Pancreas (tissue), 10 donors: ENCODE data around the gene SKIDA1. TPM values are rescaled to one million over a fixed set of nuclear protein-coding genes. Genes with fewer than 3 reads are reported as not detected.
A peak's percentile ranks its signal among the peaks of the same experiment; 100 is the strongest.

Source experiments
- ATAC-seq, 4 donors: fragments of 200-7000 bp; cut with Tn5 transposase; one replicate each; pipeline versions ENCODE4 v1.8.0 to v1.9.1; 2020; ENCODE audit warnings: mild to moderate bottlenecking in 4 of 4, moderate library complexity in 4 of 4
- DNase-seq, 6 donors: peaks; one replicate each; pipeline ENCODE4 v3.0.0-alpha.2; 2020
- FAIRE-seq: peaks from 2 replicates; lab custom pipeline; 2012; peaks lifted over from hg19 to GRCh38; lab: Jason Lieb, UNC
- H3K27ac ChIP-seq, 4 donors: fragments of 200-600 bp; sonication (generic); 1 replicate in 3 of 4; 2 replicates in 1 of 4; pipeline versions ENCODE4 v1.5.0 to v1.8.0; 2020
- H3K27me3 ChIP-seq, 4 donors: fragments of 200-600 bp; one replicate each; pipeline ENCODE4 v1.8.0; 2021
- H3K36me3 ChIP-seq, 3 donors: fragments of 200-600 bp; sonication (generic) in 1 of 3; one replicate each; pipeline versions ENCODE4 v1.5.0 to v1.8.0; 2020 to 2021
- H3K4me1 ChIP-seq, 3 donors: fragments of 200-600 bp; one replicate each; pipeline ENCODE4 v1.8.0; 2021
- H3K4me3 ChIP-seq, 4 donors: fragments of 200-600 bp; sonication (generic) in 2 of 4; one replicate each; pipeline versions ENCODE4 v1.5.0 to v1.8.0; 2020 to 2021
- H3K9me3 ChIP-seq, 4 donors: fragments of 200-600 bp; one replicate each; pipeline ENCODE4 v1.8.0; 2021
- WGBS, 2 donors: extraction: QIAGEN DNeasy Blood & Tissue Kit; methylation state at CpG; one replicate each; pipeline ENCODE4 v1.1.7; 2013; 5-methylcytosine and 5-hydroxymethylcytosine counted together
- intact Hi-C, 3 donors: fragments of 100-400 bp; cut with DNase I; formaldehyde crosslinking; loops; one replicate each; pipeline versions ENCODE4 v1.11.1 to v1.14.2; 2022
- polyA plus RNA-seq, 2 donors: library from polyadenylated mRNA; stranded (reverse); fragments of 200-250 nt; gene quantifications; one replicate each; pipeline ENCODE4 v1.2.3, GENCODE V29; 2013
- total RNA-seq, 6 donors: library from RNA; stranded (reverse); fragmentation: NEBNext Ultra II Directional in 4 of 6; extraction: Animal tissue kit (Norgen Biotek cat#: 25700) in 4 of 6; gene quantifications; one replicate each; pipeline versions ENCODE4 v1.2.1 to v1.2.4, GENCODE V29; 2021 to 2023
- TF ChIP-seq, protein P1 (sequence below), 4 donors: fragments of 200-600 bp; sonication (generic) in 3 of 4; IDR thresholded peaks; one replicate each; pipeline versions ENCODE4 v1.5.0 to v1.8.0; 2021; ENCODE audit warnings: antibody characterized with exemption in 4 of 4
- donor health status: healthy with polysubstance abuse.
- donor health status: DM: no; HTN: no; CAD: no; lungs with moderate emphysema.
- donor health status: DM: no; HTN: no; CAD: no.
- donor health status: control.
- donor health status: control.
- donor health status: Bipolar disorder and iron deficiency.
- donor health status: DM: yes; HTN: yes; CAD: no.
- donor health status: DM: no; HTN: no; CAD: no.
- donor health status: DM: no; HTN: no; CAD: no.
- donor health status: DM: yes; HTN: yes; CAD: no.

The SKIDA1 gene
- total and polyA plus RNA-seq, 8 donors: 0.23 to 0.97 (median 0.53) TPM

DNA sequence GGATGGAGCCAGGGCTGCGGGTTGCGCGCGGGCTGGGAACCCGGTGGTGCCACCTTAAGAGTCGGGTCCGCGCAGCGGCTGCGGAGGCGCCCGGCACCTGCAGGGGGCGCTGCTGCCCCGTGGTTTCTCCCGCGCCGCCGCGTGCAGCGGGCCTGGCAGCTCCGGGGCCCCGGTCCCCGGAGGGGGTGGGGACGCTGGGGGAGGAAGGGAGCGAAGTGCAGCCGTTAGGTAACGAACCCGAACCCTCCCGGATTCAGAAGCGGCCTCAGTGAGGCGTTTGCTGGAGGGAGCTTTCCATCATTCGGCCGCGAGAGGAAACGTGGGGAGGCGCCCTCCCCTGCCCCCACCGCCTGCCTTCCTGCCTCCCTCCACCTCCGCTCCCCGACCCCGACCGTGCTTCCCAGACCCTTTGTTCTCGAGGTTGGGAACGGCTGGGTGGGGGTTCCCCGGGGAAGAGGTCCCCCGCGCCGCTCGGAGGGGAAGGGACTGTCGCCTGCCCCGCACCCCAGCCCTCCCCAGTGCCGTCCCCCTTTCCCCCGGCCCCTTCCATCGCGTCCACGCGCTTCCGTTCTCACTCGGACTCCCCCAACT lies 29.6 kb downstream of the SKIDA1 start:
- no peaks in the 10 kb centered on the region for H3K9me3 ChIP-seq
- intact Hi-C loops: no loop called here
- FAIRE-seq (no peak), DNase-seq (peak; percentile 65 to 97 (median 85)), ATAC-seq (peak; percentile 88 to 94 (median 90))
- H3K36me3 ChIP-seq: no peaks in the 10 kb centered on the region
- H3K4me1 ChIP-seq: peaks cover 0 to 3% (median 0%) of the 10 kb centered on the region in 3 donors
- TF ChIP-seq, protein P1, sequence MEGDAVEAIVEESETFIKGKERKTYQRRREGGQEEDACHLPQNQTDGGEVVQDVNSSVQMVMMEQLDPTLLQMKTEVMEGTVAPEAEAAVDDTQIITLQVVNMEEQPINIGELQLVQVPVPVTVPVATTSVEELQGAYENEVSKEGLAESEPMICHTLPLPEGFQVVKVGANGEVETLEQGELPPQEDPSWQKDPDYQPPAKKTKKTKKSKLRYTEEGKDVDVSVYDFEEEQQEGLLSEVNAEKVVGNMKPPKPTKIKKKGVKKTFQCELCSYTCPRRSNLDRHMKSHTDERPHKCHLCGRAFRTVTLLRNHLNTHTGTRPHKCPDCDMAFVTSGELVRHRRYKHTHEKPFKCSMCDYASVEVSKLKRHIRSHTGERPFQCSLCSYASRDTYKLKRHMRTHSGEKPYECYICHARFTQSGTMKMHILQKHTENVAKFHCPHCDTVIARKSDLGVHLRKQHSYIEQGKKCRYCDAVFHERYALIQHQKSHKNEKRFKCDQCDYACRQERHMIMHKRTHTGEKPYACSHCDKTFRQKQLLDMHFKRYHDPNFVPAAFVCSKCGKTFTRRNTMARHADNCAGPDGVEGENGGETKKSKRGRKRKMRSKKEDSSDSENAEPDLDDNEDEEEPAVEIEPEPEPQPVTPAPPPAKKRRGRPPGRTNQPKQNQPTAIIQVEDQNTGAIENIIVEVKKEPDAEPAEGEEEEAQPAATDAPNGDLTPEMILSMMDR (IDR thresholded peaks at IDR 0.05): peak; percentile 98 to 99 (median 99)
- WGBS, 2 donors: 0 to 1% methylated on average over 39 to 58 of the region's 58 CpGs
- no peaks in the 10 kb centered on the region for H3K27me3 ChIP-seq
- H3K27ac ChIP-seq: peak overlapping the region in 2 of 4 donors; percentile 8 to 13
- peak overlapping the region; percentile 44 to 84 (median 55) for H3K4me3 ChIP-seq

DNA sequence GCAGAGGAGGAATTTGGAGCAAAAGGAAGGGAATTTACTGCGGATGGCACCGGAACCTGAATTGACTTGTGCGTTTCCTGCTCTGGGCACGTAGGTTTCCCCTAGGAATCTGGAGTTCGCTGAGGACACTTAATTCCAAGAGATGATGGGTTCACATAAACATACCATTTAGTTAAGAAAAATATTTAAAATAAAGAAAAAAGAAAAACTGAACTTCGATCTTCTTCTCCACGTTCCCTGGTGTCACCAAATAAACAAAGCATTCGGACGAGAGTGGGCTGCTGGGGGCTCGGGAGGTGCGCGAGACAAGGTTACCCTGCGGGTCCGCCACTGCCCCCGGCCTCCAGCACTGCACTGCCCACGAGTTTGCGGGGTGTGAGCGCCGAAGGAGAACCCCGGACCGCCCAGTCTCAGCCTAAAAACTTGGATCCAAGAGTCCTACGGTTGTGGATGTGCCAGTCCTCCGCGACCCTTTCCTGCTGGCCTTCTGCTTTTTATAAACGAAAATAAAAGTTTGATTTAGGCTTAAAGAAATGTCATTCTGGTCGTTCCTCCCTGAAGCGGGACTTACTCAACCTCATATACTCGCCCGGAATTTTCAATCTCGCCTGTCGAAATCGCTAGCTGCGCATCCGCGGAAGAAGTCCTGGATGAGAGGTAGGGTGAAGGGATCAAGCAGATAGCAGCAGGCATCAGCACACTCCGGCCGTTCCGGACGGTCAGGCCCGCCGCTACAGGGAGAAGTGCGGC lies 30.3 kb downstream of the SKIDA1 start:
- no peak for DNase-seq
- H3K36me3 ChIP-seq: no peaks in the 10 kb centered on the region
- H3K4me1 ChIP-seq: peaks cover 0 to 3% (median 0%) of the 10 kb centered on the region in 3 donors
- peak overlapping the region; percentile 44 to 84 (median 55) for H3K4me3 ChIP-seq
- no peaks in the 10 kb centered on the region for H3K9me3 ChIP-seq
- FAIRE-seq: no peak
- WGBS, 2 donors: 1% methylated on average over 42 of the region's 42 CpGs
- no peaks in the 10 kb centered on the region for H3K27me3 ChIP-seq
- ATAC-seq: peak; percentile 1 to 6 (median 2)
- intact Hi-C loops: no loop called here
- no peak overlapping the region for H3K27ac ChIP-seq
- TF ChIP-seq, protein P1 (IDR thresholded peaks at IDR 0.05): no peak

DNA sequence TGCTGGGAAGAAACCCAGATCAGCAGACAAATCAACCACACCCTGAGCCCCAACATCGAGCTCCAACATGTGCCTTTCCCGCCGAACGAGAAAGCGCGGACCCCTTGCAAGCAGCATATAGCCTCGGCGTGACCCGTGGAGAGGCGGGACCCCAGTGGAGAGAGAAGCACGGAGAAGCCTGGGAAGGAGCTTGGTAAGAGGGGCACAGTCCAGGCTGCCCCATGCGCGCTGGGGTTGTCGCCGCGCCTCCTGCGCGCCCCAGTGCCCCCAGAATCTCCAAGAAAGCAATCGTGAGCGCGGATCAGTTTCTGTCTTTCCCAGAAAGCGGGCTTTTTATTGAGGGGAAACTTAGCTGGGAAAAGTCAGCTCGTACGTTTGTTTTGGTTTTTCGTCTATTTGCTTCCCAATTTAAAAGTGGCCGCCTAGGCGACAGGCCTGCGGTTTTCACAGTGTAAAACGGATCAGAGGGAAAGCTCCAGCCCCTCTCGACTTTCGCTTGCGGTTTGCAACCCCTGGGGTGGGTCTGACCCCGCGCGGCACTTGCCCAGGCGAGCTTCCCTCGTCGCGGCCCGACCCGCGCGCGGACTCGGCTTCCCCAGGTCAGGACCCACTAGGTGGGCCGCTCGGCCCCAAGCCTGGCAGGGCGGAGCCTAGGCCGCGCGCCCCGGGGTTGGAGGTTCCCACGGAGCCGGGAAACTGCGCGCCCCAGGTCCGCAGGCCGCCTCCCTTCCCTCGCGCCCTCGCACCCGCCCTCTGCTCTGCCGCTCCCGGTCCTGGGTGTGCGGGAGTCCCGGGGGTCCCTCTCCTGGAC lies 31.1 kb downstream of the SKIDA1 start:
- Histone ChIP-seq H3K4me3 (peak overlapping the region; percentile 32 to 84 (median 51)), H3K27me3 (peaks cover 0 to 6% (median 0%) of the 10 kb centered on the region in 4 donors), H3K4me1 (peaks cover 0 to 3% (median 0%) of the 10 kb centered on the region in 3 donors), H3K27ac (no peak overlapping the region), H3K9me3 (no peaks in the 10 kb centered on the region), H3K36me3 (no peaks in the 10 kb centered on the region)
- DNase-seq (peak in 3 of 6 donors; percentile 38 to 75 (median 72)), FAIRE-seq (no peak), ATAC-seq (peak in 3 of 4 donors; percentile 11 to 42 (median 29))
- TF ChIP-seq, protein P1 (IDR thresholded peaks at IDR 0.05): no peak
- intact Hi-C loops: no loop called here
- WGBS, 2 donors: 30 to 32% methylated on average over 65 to 66 of the region's 66 CpGs

DNA sequence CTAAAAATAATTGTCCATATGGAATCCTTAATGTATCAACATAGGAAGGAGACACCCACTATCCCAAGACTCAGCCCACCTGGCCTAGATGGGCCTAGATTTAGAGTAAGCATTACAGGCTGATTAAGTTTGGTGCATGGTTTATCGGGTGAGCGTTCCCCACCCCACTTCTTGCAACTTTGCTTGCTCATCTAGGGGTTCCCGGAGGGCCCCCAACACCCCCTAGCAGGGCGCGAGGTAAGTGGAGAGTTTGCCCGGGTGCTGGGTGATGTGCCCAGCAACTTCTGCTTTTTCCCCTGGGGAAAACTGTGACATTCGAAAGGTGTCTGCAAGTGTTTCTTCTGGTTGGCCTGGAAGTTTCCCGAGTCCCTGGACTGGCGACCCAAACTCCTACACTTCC lies 31.7 kb downstream of the SKIDA1 start:
- no peaks in the 10 kb centered on the region for H3K9me3 ChIP-seq
- TF ChIP-seq, protein P1 (IDR thresholded peaks at IDR 0.05): no peak
- peaks cover 0 to 8% (median 0%) of the 10 kb centered on the region in 4 donors for H3K27me3 ChIP-seq
- no peak for FAIRE-seq
- no peaks in the 10 kb centered on the region for H3K36me3 ChIP-seq
- 90 to 91% methylated on average over 9 of the region's 9 CpGs for WGBS, 2 donors
- H3K27ac ChIP-seq: no peak overlapping the region
- peak overlapping the region in 1 of 4 donors; percentile 84 for H3K4me3 ChIP-seq
- ATAC-seq: no peak
- no peak for DNase-seq
- peaks cover 0 to 3% (median 0%) of the 10 kb centered on the region in 3 donors for H3K4me1 ChIP-seq
- intact Hi-C loops: no loop called here
